ENCODE measurements around the gene SYNE2. TPM values are rescaled to one million over a fixed set of nuclear protein-coding genes. Genes with fewer than 3 reads are reported as not detected.

The SYNE2 gene
- total and polyA plus RNA-seq, 2 donors from 2014 or later, result 65.9 to 461 TPM

- Histone ChIP-seq H3K27ac (ENCODE audit: low read depth in 2 of 2, low read length in 2 of 2) (peak overlapping the region; percentile 84 to 89), H3K36me3 (ENCODE audit: control insufficient read depth in 2 of 3, insufficient read depth in 3 of 3, low read length in 3 of 3) (no peaks in the 10 kb centered on the region), H3K4me3 (ENCODE audit: low read length in 3 of 3) (peak overlapping the region in 2 of 3 donors; percentile 24 to 25), H3K27me3 (ENCODE audit: control insufficient read depth, insufficient read depth, low read length) (no peaks in the 10 kb centered on the region), H3K9me3 (ENCODE audit: control insufficient read depth in 2 of 3, insufficient read depth in 1 of 3, low read length in 3 of 3) (no peaks in the 10 kb centered on the region), H3K9ac (ENCODE audit: low read length in 3 of 3) (peak overlapping the region in 2 of 3 donors; percentile 37 to 69), H3K4me1 (ENCODE audit: control insufficient read depth in 2 of 3, insufficient read depth in 2 of 3, low read depth in 1 of 3, low read length in 3 of 3) (peaks cover 7 to 77% (median 35%) of the 10 kb centered on the region in 3 donors)
- DNase-seq (peak in 3 of 5 donors; percentile 35 to 76 (median 72)), FAIRE-seq (no peak)
- TF ChIP-seq CTCF (IDR thresholded peaks at IDR 0.05; ENCODE audit: borderline replicate concordance, extremely low read depth, insufficient read depth), result no peak
- intact Hi-C loops (cut with DNase I), result no loop called here
These were observed 38.6 kb downstream of the SYNE2 start for GRCh38 chr14:63891148-63891975.

- intact Hi-C loops (cut with DNase I), result no loop called here
- H3K9me3 ChIP-seq (ENCODE audit: control insufficient read depth in 2 of 3, insufficient read depth in 1 of 3, low read length in 3 of 3), result no peaks in the 10 kb centered on the region
- H3K4me3 ChIP-seq (ENCODE audit: low read length in 3 of 3), result no peak overlapping the region
- H3K27ac ChIP-seq (ENCODE audit: low read depth in 2 of 2, low read length in 2 of 2), result peak overlapping the region; percentile 15 to 89
- peaks cover 10 to 77% (median 36%) of the 10 kb centered on the region in 3 donors for H3K4me1 ChIP-seq (ENCODE audit: control insufficient read depth in 2 of 3, insufficient read depth in 2 of 3, low read depth in 1 of 3, low read length in 3 of 3)
- no peak for DNase-seq
- H3K9ac ChIP-seq (ENCODE audit: low read length in 3 of 3), result peak overlapping the region in 1 of 3 donors; percentile 3
- FAIRE-seq, result no peak
- no peaks in the 10 kb centered on the region for H3K27me3 ChIP-seq (ENCODE audit: control insufficient read depth, insufficient read depth, low read length)
- no peaks in the 10 kb centered on the region for H3K36me3 ChIP-seq (ENCODE audit: control insufficient read depth in 2 of 3, insufficient read depth in 3 of 3, low read length in 3 of 3)
- TF ChIP-seq CTCF (IDR thresholded peaks at IDR 0.05; ENCODE audit: borderline replicate concordance, extremely low read depth, insufficient read depth), result no peak
These were observed 39.5 kb downstream of the SYNE2 start for GRCh38 chr14:63892265-63892664.

GRCh38 chr14:63893701-63894458, 41.1 kb downstream of the SYNE2 start:
- DNase-seq, result peak in 3 of 5 donors; percentile 35 to 81 (median 76)
- peak; percentile 56 for FAIRE-seq
- intact Hi-C loops (cut with DNase I), result no loop called here

More at GRCh38 chr14:63893701-63894458, 41.1 kb downstream of the SYNE2 start:
- no peaks in the 10 kb centered on the region for H3K9me3 ChIP-seq (ENCODE audit: control insufficient read depth in 2 of 3, insufficient read depth in 1 of 3, low read length in 3 of 3)
- no peaks in the 10 kb centered on the region for H3K36me3 ChIP-seq (ENCODE audit: control insufficient read depth in 2 of 3, insufficient read depth in 3 of 3, low read length in 3 of 3)
- no peaks in the 10 kb centered on the region for H3K27me3 ChIP-seq (ENCODE audit: control insufficient read depth, insufficient read depth, low read length)
- no peak overlapping the region for H3K4me3 ChIP-seq (ENCODE audit: low read length in 3 of 3)
- peaks cover 10 to 83% (median 36%) of the 10 kb centered on the region in 3 donors for H3K4me1 ChIP-seq (ENCODE audit: control insufficient read depth in 2 of 3, insufficient read depth in 2 of 3, low read depth in 1 of 3, low read length in 3 of 3)
- peak overlapping the region in 2 of 3 donors; percentile 6 to 41 for H3K9ac ChIP-seq (ENCODE audit: low read length in 3 of 3)
- peak overlapping the region; percentile 80 for H3K27ac ChIP-seq (ENCODE audit: low read depth in 2 of 2, low read length in 2 of 2)
- TF ChIP-seq CTCF (IDR thresholded peaks at IDR 0.05; ENCODE audit: borderline replicate concordance, extremely low read depth, insufficient read depth), result no peak

Measured in kidney (tissue), 14 donors.